Mucosa of rectum (tissue), 2 donors: ENCODE results near the gene PDPK1.
"Not testable (repeated sequence)": the region's sequence is repeated elsewhere in the genome, so short reads cannot be mapped to it uniquely, and the experiment has no call there.

Experiments used
- H3K27ac ChIP-seq, 2 donors: one replicate each; pipeline ENCODE4 v1.7.0; 2013; ENCODE audit warnings: inconsistent platforms in 2 of 2, low read depth in 2 of 2, low read length in 2 of 2
- H3K27me3 ChIP-seq, 2 donors: one replicate each; pipeline ENCODE4 v1.7.0; 2013; ENCODE audit warnings: low read length in 2 of 2; ENCODE audit not compliant: control insufficient read depth in 2 of 2, insufficient read depth in 2 of 2
- H3K36me3 ChIP-seq, 2 donors: one replicate each; pipeline ENCODE4 v1.7.0; 2013; ENCODE audit warnings: low read length in 2 of 2; ENCODE audit not compliant: control insufficient read depth in 2 of 2, insufficient read depth in 2 of 2
- H3K4me1 ChIP-seq, 2 donors: one replicate each; pipeline ENCODE4 v1.7.0; 2013; ENCODE audit warnings: low read length in 2 of 2, mild to moderate bottlenecking in 1 of 2; ENCODE audit not compliant: control insufficient read depth in 2 of 2, insufficient read depth in 2 of 2
- H3K4me3 ChIP-seq, 2 donors: one replicate each; pipeline ENCODE4 v1.7.0; 2013; ENCODE audit warnings: low read length in 2 of 2
- H3K9ac ChIP-seq, 2 donors: one replicate each; pipeline ENCODE4 v1.7.0; 2013; ENCODE audit warnings: low read length in 2 of 2, low read depth in 1 of 2, mild to moderate bottlenecking in 1 of 2
- H3K9me3 ChIP-seq, 2 donors: one replicate each; pipeline ENCODE4 v1.7.0; 2013; ENCODE audit warnings: low read length in 2 of 2; ENCODE audit not compliant: control insufficient read depth in 2 of 2
- donor health status: healthy.
- donor health status: Normal muscosa, but diverticular disease.

Gene PDPK1

DNA sequence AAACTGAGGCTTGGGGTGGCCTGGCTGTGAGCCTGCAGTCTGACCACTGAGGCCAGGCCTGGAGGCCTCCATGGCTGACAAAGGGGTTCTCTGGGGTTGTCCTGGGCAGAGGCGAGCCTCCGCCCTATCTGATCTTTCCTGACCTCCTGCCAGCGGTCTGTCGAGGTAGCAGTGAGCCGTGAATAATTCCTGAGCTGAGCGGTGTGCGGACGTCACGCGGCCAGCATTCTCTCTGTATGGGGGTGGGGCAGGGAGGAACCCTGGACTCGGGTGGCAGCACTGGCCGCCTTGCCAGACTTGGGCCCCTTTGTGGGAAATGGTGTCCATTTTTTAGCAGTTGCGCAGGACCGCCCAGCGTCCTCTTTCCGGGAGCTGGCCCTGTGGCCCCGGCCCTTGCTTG, 74.1 kb downstream of the PDPK1 start:
- H3K27me3 ChIP-seq, H3K4me3 ChIP-seq, H3K4me1 ChIP-seq, H3K27ac ChIP-seq, H3K9ac ChIP-seq, H3K9me3 ChIP-seq: not testable (repeated sequence)
- peaks cover 0 to 10% of the 10 kb centered on the region in 2 donors for H3K36me3 ChIP-seq

DNA sequence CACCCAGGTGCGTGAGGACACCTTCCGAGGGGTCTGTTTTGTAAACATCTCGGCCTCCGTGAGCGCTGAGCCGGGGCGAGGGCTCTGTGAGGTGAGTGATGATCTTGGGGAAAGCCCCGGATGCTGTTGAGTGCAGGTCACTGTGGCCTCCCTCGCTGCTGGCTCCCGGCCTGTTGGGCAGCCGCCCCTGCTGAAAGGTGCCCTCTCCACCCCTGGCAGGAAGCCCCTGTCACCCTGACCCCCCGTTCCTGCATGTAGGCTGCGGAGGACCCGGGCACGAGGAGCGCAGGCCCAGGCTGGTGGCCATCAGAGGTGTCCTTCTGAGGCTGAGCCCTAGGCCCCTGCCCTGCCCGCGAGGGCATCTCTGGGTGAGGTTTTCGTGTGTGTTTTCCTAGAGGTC, 75.4 kb downstream of the PDPK1 start:
- H3K36me3 ChIP-seq: peaks cover 0 to 10% of the 10 kb centered on the region in 2 donors
- not testable (repeated sequence) for H3K9ac ChIP-seq, H3K9me3 ChIP-seq

DNA sequence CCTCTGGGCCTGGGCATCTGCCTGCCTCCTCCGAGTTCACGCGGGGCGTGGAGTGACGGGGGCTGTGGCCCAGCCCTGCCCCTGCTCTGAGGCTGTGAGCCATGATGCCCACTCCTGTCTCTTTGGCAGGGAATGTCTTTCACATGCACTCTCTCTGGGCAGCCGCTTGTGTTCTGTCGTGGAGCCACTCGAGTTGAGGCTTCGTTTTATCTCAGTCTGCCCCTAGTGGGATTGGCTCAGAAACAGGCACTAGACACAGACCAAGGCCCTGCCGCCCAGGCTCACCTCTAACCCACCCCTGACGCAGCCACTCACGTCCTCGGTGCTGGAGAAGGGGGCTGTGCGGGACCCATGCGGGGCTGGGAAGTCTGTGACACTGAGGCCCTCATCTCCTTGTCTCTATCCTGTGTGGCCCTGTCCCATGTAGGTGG, 77.0 kb downstream of the PDPK1 start:
- no peaks in the 10 kb centered on the region for H3K9me3 ChIP-seq
- no peaks in the 10 kb centered on the region for H3K4me1 ChIP-seq
- peaks cover 0 to 10% of the 10 kb centered on the region in 2 donors for H3K36me3 ChIP-seq
- H3K4me3 ChIP-seq: no peak overlapping the region
- H3K9ac ChIP-seq: no peak overlapping the region
- no peaks in the 10 kb centered on the region for H3K27me3 ChIP-seq
- H3K27ac ChIP-seq: no peak overlapping the region

More for the DNA sequence above, 75.4 kb downstream of the PDPK1 start:
- H3K4me1 ChIP-seq, H3K27me3 ChIP-seq, H3K4me3 ChIP-seq, H3K27ac ChIP-seq: not testable (repeated sequence)

GRCh38 chr16:2618964-2619363, 81.1 kb downstream of the PDPK1 start:
- H3K27me3 ChIP-seq, H3K4me1 ChIP-seq, H3K36me3 ChIP-seq, H3K4me3 ChIP-seq, H3K9me3 ChIP-seq, H3K27ac ChIP-seq, H3K9ac ChIP-seq: not testable (repeated sequence)

DNA sequence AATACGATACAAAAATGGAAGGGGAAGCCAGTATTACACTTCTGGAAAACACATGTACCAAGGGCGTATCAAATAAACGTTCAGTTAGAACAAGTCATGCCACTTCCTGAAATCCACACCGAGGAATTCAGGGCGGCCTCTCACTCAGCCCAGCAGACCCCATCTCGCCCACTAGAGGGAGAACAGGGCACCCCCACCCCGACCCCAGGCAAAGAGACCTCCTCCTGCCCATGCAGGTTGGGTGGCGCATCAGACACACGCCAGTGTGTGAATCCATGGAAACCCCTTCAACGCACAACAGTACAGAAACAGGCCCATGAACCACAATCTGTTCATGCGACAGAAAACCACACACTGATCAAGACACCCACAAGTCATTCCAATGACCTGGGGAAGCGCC, 81.8 kb downstream of the PDPK1 start:
- H3K4me3 ChIP-seq: not testable (repeated sequence)

DNA sequence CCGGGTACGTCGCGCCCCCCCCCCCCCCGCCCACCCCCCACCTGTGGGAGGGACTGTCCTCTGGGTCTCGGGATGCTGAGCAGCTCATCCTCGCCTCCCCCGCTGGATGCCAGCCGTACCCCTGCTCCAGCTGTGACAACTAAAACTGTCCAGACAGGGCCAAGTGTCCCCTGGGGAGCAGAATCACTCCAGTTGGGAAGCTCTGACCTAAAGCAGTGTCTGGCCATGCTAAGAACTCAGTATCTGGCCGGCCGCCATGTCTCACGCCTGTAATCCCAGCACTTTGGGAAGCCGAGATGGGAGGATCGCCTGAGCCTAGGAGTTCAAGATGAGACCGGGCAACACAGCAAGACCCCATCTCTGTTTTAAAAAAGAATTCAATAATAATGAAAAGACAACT, 83.0 kb downstream of the PDPK1 start:
- not testable (repeated sequence) for H3K9ac ChIP-seq, H3K4me3 ChIP-seq, H3K4me1 ChIP-seq, H3K27ac ChIP-seq, H3K36me3 ChIP-seq, H3K9me3 ChIP-seq, H3K27me3 ChIP-seq

More for the DNA sequence above, 81.8 kb downstream of the PDPK1 start:
- H3K27ac ChIP-seq, H3K9me3 ChIP-seq, H3K4me1 ChIP-seq, H3K9ac ChIP-seq, H3K36me3 ChIP-seq, H3K27me3 ChIP-seq: not testable (repeated sequence)

- not testable (repeated sequence) for H3K4me1 ChIP-seq
Measured at GRCh38 chr16:2621395-2621794, 83.6 kb downstream of the PDPK1 start.

DNA sequence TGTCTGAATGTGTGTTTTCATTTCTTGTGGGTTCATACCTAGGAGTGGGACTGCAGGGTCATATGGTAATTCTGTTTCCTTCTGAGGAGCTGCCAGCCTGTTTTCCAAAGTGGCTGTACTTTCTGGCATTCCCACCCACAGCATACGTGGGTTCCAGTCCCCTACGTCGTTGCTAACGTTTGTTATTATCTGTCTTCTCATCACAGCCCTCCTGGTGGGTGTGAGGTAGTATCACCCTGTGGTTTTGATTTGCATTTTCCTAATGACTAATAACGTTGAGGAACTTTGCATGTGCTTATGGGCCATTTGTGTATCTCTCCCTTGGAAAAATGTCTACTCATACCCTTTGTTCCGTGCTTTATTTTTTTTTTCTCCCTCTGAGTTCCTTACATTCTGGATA, 89.3 kb downstream of the PDPK1 start:
- H3K27ac ChIP-seq, H3K36me3 ChIP-seq, H3K27me3 ChIP-seq, H3K9me3 ChIP-seq, H3K9ac ChIP-seq, H3K4me3 ChIP-seq, H3K4me1 ChIP-seq: not testable (repeated sequence)

More at GRCh38 chr16:2621395-2621794, 83.6 kb downstream of the PDPK1 start:
- H3K4me3 ChIP-seq, H3K27me3 ChIP-seq, H3K9me3 ChIP-seq, H3K27ac ChIP-seq, H3K9ac ChIP-seq, H3K36me3 ChIP-seq: not testable (repeated sequence)

DNA sequence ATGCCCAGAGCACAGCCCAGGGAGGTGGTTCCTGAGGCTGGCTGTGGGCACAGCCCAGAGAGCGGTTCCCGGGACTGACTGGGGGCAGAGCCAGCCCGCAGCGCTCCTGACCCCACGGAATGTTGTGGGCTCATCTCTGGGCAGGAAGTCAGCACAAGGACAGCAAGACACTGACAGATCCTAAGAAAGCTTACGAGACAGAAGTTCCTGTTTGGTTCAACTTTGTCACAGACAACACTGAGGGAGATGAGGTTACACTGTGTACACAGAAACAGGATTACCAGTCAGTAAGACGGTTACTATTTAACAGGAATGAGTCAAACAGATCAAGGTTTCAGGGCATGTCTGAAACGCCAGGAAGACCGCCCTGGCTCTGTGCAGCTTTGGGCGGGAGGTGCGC, 93.4 kb downstream of the PDPK1 start:
- H3K9me3 ChIP-seq, H3K27me3 ChIP-seq, H3K4me1 ChIP-seq, H3K36me3 ChIP-seq, H3K4me3 ChIP-seq, H3K27ac ChIP-seq, H3K9ac ChIP-seq: not testable (repeated sequence)

- not testable (repeated sequence) for H3K9ac ChIP-seq, H3K36me3 ChIP-seq, H3K4me3 ChIP-seq, H3K27me3 ChIP-seq, H3K27ac ChIP-seq, H3K4me1 ChIP-seq, H3K9me3 ChIP-seq
Measured at GRCh38 chr16:2632291-2632690, 94.5 kb downstream of the PDPK1 start.

GRCh38 chr16:2639071-2639721, 101.4 kb downstream of the PDPK1 start:
- not testable (repeated sequence) for H3K27ac ChIP-seq, H3K4me3 ChIP-seq, H3K9ac ChIP-seq

More at GRCh38 chr16:2639071-2639721, 101.4 kb downstream of the PDPK1 start:
- not testable (repeated sequence) for H3K4me1 ChIP-seq, H3K27me3 ChIP-seq, H3K36me3 ChIP-seq, H3K9me3 ChIP-seq
